HCT116 (cell line): ENCODE results near the gene CLIP2. TPM values are rescaled to one million over a fixed set of nuclear protein-coding genes. Genes with fewer than 3 reads are reported as not detected.
A peak's percentile ranks its signal among the peaks of the same experiment; 100 is the strongest.

Source experiments
- ATAC-seq: fragments of 200-7000 bp; cut with Tn5 transposase; 2 replicates; pipeline ENCODE4 v1.9.1; 2020; ENCODE audit warnings: mild to moderate bottlenecking, moderate library complexity
- BruUV-seq: library from RNA; stranded (reverse); fragments of 400-500 nt; replicated peaks from 2 replicates; lab custom pipeline; 2021; lab: Mats Ljungman, UMichigan
- CTCF ChIA-PET: fragments of 300-600 bp; sonication (Branson Sonifier 250); formaldehyde crosslinking; loops from one replicate; lab custom pipeline; 2021; ENCODE audit warnings: antibody characterized with exemption; lab: Charles Lee
- POLR2A ChIA-PET: fragments of 300-600, 350-600 bp; sonication (Branson Sonifier 250); formaldehyde crosslinking; loops from one replicate; lab custom pipeline; 2021; ENCODE audit warnings: antibody characterized with exemption; lab: Charles Lee
- RAD21 ChIA-PET, 2 experiments: fragments of 300-600 bp; sonication (Branson Sonifier 250); formaldehyde crosslinking; loops; one replicate each; lab custom pipeline; 2023; ENCODE audit warnings: low total read pairs in 2 of 2; ENCODE audit not compliant: uncharacterized antibody in 2 of 2, unreplicated experiment in 2 of 2, low non-redundant PET in 1 of 2; lab: Charles Lee
- DNase-seq: peaks from one replicate; pipeline ENCODE4 v3.0.0-alpha.2; 2010; ENCODE audit warnings: low read depth, low spot score
- H2AFZ ChIP-seq: fragments of 200-600 bp; shearing (Covaris generic), sonication (generic); 2 replicates; pipeline ENCODE4 v1.6.1; 2017; ENCODE audit warnings: low read depth, mixed run types, mixed read lengths, antibody characterized with exemption, low read length; ENCODE audit not compliant: poor library complexity, severe bottlenecking
- H3K27ac ChIP-seq: 2 replicates; pipeline ENCODE4 v1.5.1; 2012; ENCODE audit warnings: low read depth, low read length
- H3K27me3 ChIP-seq: fragments of 200-600 bp; sonication (generic); 2 replicates; pipeline ENCODE4 v1.6.1; 2016; ENCODE audit warnings: mixed run types, low read length, mixed read lengths; ENCODE audit not compliant: insufficient read depth
- H3K36me3 ChIP-seq, 2 experiments: fragments of 200-500 bp in 1 of 2; fragments of 200-600 bp in 1 of 2; sonication (Bioruptor generic) in 1 of 2; sonication (generic) in 1 of 2; 2 replicates each; pipeline versions ENCODE4 v1.5.1 to v1.6.1; 2014 to 2016; ENCODE audit warnings: low read length in 2 of 2, inconsistent platforms in 1 of 2, mixed read lengths in 1 of 2, mixed run types in 1 of 2; ENCODE audit not compliant: insufficient read depth in 2 of 2, control insufficient read depth in 1 of 2
- H3K4me1 ChIP-seq, 2 experiments: fragments of 200-600 bp in 1 of 2; sonication (generic) in 1 of 2; 2 replicates each; pipeline versions ENCODE4 v1.5.1 to v1.6.1; 2012 to 2017; ENCODE audit warnings: low read length in 2 of 2, inconsistent platforms in 1 of 2, mild to moderate bottlenecking in 1 of 2, mixed read lengths in 1 of 2, mixed run types in 1 of 2, moderate library complexity in 1 of 2; ENCODE audit not compliant: insufficient read depth in 2 of 2, control insufficient read depth in 1 of 2
- H3K4me2 ChIP-seq: fragments of 200-600 bp; sonication (generic); 2 replicates; pipeline ENCODE4 v1.6.1; 2017; ENCODE audit warnings: mixed run types, low read length, mixed read lengths
- H3K4me3 ChIP-seq, 2 experiments: fragments of 200-600 bp in 1 of 2; sonication (generic) in 1 of 2; replicated peaks in 1 of 2; 2 replicates each; pipeline ENCODE4 v1.5.1; 2011 to 2016; ENCODE audit warnings: low read length in 2 of 2, control low read depth in 1 of 2, low read depth in 1 of 2, mild to moderate bottlenecking in 1 of 2, mixed read lengths in 1 of 2, mixed run types in 1 of 2
- H3K79me2 ChIP-seq: fragments of 200-600 bp; sonication (generic); 2 replicates; pipeline ENCODE4 v1.6.1; 2017; ENCODE audit warnings: mild to moderate bottlenecking, mixed run types, low read length, moderate library complexity, mixed read lengths; ENCODE audit not compliant: insufficient read depth
- H3K9ac ChIP-seq: fragments of 200-600 bp; sonication (generic); 2 replicates; pipeline ENCODE4 v1.6.1; 2016; ENCODE audit warnings: low read length, mixed read lengths
- H3K9me2 ChIP-seq: fragments of 200-600 bp; sonication (generic), shearing (Covaris generic); 2 replicates; pipeline ENCODE4 v1.6.1; 2017; ENCODE audit warnings: mixed run types, mild to moderate bottlenecking, moderate library complexity; ENCODE audit not compliant: insufficient read depth
- H3K9me3 ChIP-seq, 2 experiments: fragments of 200-500 bp in 1 of 2; fragments of 200-600 bp in 1 of 2; sonication (Bioruptor generic) in 1 of 2; sonication (generic) in 1 of 2; 2 replicates each; pipeline ENCODE4 v1.6.1; 2014 to 2017; ENCODE audit warnings: low read length in 2 of 2, mixed read lengths in 2 of 2, inconsistent platforms in 1 of 2, low read depth in 1 of 2, mild to moderate bottlenecking in 1 of 2, mixed run types in 1 of 2, moderate library complexity in 1 of 2; ENCODE audit not compliant: control insufficient read depth in 1 of 2, insufficient read depth in 1 of 2
- H4K20me1 ChIP-seq: fragments of 200-600 bp; sonication (generic), shearing (Covaris generic); 2 replicates; pipeline ENCODE4 v1.6.1; 2017; ENCODE audit warnings: mixed run types, mild to moderate bottlenecking, moderate library complexity; ENCODE audit not compliant: insufficient read depth
- CBX3 ChIP-seq: IDR thresholded peaks from 2 replicates; pipeline ENCODE4 v1.6.1; 2012; ENCODE audit warnings: low read depth
- CEBPB ChIP-seq: IDR thresholded peaks from 2 replicates; pipeline ENCODE4 v1.6.1; 2012; ENCODE audit warnings: low read depth
- EGR1 ChIP-seq: IDR thresholded peaks from 2 replicates; pipeline ENCODE4 v1.6.1; 2012; ENCODE audit warnings: low read depth
- EZH2phosphoT487 ChIP-seq: fragments of 200-600 bp; IDR thresholded peaks from 2 replicates; pipeline ENCODE4 v1.6.1; 2018; ENCODE audit warnings: antibody characterized with exemption, borderline replicate concordance
- FOSL1 ChIP-seq: IDR thresholded peaks from 2 replicates; pipeline ENCODE4 v1.6.1; 2012; ENCODE audit warnings: low read depth
- POLR2A ChIP-seq: IDR thresholded peaks from 2 replicates; pipeline ENCODE4 v1.7.0; 2011; ENCODE audit warnings: borderline replicate concordance; ENCODE audit not compliant: insufficient read depth, insufficient read length; ENCODE audit errors: extremely low read depth
- POLR2AphosphoS5 ChIP-seq: IDR thresholded peaks from 2 replicates; pipeline ENCODE4 v1.6.1; 2011; ENCODE audit warnings: mild to moderate bottlenecking, low read depth, low read length, moderate library complexity
- SP1 ChIP-seq: IDR thresholded peaks from 2 replicates; pipeline ENCODE4 v1.6.1; 2012; ENCODE audit warnings: low read depth
- SRF ChIP-seq: IDR thresholded peaks from 2 replicates; pipeline ENCODE4 v1.6.1; 2012; ENCODE audit warnings: low read depth
- YY1 ChIP-seq: IDR thresholded peaks from 2 replicates; pipeline ENCODE4 v1.6.1; 2011; ENCODE audit warnings: low read length, low read depth, moderate library complexity, mild to moderate bottlenecking; ENCODE audit not compliant: insufficient replicate concordance; ENCODE audit errors: extremely low read depth
- intact Hi-C: fragments of 100-400 bp; cut with micrococcal nuclease; formaldehyde crosslinking; loops from 2 replicates; pipeline ENCODE4 v1.10.0; 2022
- total RNA-seq: library from RNA; stranded (reverse); gene quantifications from one replicate; pipeline ENCODE4 v1.2.1, GENCODE V29; 2021; ENCODE audit not compliant: unreplicated experiment
- TF ChIP-seq, protein P1 (sequence below), 3 experiments: fragments of 200-600 bp in 1 of 3; sonication (generic) in 1 of 3; IDR thresholded peaks in 2 of 3; conservative IDR thresholded peaks in 1 of 3; 2 replicates each; pipeline ENCODE4 v1.5.1; 2012 to 2017; ENCODE audit warnings: low read depth in 2 of 3, low read length in 2 of 3, antibody characterized with exemption in 1 of 3, borderline replicate concordance in 1 of 3, control low read depth in 1 of 3, mild to moderate bottlenecking in 1 of 3, mixed read lengths in 1 of 3, mixed run types in 1 of 3, moderate library complexity in 1 of 3; ENCODE audit not compliant: insufficient read depth in 1 of 3
- TF ChIP-seq, protein P2 (sequence below): IDR thresholded peaks from 2 replicates; pipeline ENCODE4 v1.6.1; 2012

The CLIP2 gene
- total RNA-seq, 1 experiment from 2014 or later, result 40.1 TPM

DNA sequence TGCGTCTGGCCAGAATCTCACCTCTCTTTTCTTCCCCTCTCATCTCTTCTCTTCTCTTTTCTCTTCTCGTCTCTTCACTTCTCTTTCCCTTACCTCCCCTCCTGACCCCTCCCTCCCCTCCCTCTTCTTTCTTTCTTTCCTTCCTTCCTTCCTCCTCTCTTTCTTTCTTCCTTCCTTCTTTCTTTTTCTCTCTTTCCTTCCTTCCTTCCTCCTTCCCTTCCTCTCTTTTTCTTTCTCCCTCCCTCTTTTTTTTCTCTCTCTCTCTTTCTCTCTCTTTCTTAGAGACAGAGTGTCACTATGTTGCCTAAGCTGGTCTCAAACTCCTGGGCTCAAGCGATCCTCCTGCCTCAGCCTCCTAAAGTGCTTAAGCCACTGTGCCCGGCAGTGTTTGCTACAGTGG is 159.9 kb downstream of the CLIP2 start:
- H3K27me3 ChIP-seq, result no peaks in the 10 kb centered on the region
- RAD21 ChIA-PET, result no interaction called here
- no TSS peak for BruUV-seq
- H3K4me2 ChIP-seq, result no peak overlapping the region
- no peaks in the 10 kb centered on the region for H3K9me2 ChIP-seq
- no peak for TF ChIP-seq EZH2phosphoT487
- no peak for TF ChIP-seq YY1
- TF ChIP-seq SRF, result no peak
- no peak for TF ChIP-seq POLR2A
- TF ChIP-seq SP1, result no peak
- no peak for TF ChIP-seq CBX3
- TF ChIP-seq POLR2AphosphoS5, result no peak
- no peak for TF ChIP-seq EGR1
- TF ChIP-seq CEBPB, result no peak
- no peak for TF ChIP-seq FOSL1
- TF ChIP-seq, protein P1, sequence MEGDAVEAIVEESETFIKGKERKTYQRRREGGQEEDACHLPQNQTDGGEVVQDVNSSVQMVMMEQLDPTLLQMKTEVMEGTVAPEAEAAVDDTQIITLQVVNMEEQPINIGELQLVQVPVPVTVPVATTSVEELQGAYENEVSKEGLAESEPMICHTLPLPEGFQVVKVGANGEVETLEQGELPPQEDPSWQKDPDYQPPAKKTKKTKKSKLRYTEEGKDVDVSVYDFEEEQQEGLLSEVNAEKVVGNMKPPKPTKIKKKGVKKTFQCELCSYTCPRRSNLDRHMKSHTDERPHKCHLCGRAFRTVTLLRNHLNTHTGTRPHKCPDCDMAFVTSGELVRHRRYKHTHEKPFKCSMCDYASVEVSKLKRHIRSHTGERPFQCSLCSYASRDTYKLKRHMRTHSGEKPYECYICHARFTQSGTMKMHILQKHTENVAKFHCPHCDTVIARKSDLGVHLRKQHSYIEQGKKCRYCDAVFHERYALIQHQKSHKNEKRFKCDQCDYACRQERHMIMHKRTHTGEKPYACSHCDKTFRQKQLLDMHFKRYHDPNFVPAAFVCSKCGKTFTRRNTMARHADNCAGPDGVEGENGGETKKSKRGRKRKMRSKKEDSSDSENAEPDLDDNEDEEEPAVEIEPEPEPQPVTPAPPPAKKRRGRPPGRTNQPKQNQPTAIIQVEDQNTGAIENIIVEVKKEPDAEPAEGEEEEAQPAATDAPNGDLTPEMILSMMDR (IDR thresholded peaks at IDR 0.05 in 2 of 3, conservative IDR thresholded peaks at IDR 0.05 in 1 of 3; ENCODE audit: borderline replicate concordance in 1 of 3, insufficient read depth in 1 of 3, low read depth in 2 of 3, low read length in 2 of 3), result no peak
- TF ChIP-seq, protein P2, sequence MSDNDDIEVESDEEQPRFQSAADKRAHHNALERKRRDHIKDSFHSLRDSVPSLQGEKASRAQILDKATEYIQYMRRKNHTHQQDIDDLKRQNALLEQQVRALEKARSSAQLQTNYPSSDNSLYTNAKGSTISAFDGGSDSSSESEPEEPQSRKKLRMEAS, result no peak
- TF ChIP-seq, all 23 proteins: peak for 0
- H2AFZ ChIP-seq, result peak overlapping the region; percentile 63
- no peaks in the 10 kb centered on the region for H3K9me3 ChIP-seq
- ChIA-PET POLR2A (interaction anchor here (1.0 kb wide), 1 partner anchor 29 kb away, joined by 3 read pairs; no protein-coding TSS in a partner anchor), CTCF (interaction anchor here (1.0 to 1.2 kb wide), 2 partner anchors 10 kb away, joined by 3 to 5 read pairs; no protein-coding TSS in a partner anchor)
- H3K27ac ChIP-seq, result no peak overlapping the region
- no peak overlapping the region for H3K4me3 ChIP-seq
- H3K36me3 ChIP-seq, result no peaks in the 10 kb centered on the region
- ATAC-seq, result no peak
- H4K20me1 ChIP-seq, result no peaks in the 10 kb centered on the region
- no peak for DNase-seq
- intact Hi-C loops, result no loop called here
- peaks cover under 1% of the 10 kb centered on the region; the same call in 1 of the 2 replicates for H3K79me2 ChIP-seq
- H3K4me1 ChIP-seq, result peaks cover 16 to 32% of the 10 kb centered on the region in 2 experiments
- H3K9ac ChIP-seq, result no peak overlapping the region
